Activated CD4-positive, alpha-beta T cell treated with anti-CD3 and anti-CD28 coated beads, Interleukin-2, amount 50 U/mL, for 16 hours (primary cell): ENCODE data around the gene NTMT1.
"Not testable (repeated sequence)": the region's sequence is repeated elsewhere in the genome, so short reads cannot be mapped to it uniquely, and the experiment has no call there.

Experiments
- DNase-seq: peaks from one replicate; pipeline ENCODE4 v3.0.0-alpha.2; 2020

The NTMT1 gene

DNA sequence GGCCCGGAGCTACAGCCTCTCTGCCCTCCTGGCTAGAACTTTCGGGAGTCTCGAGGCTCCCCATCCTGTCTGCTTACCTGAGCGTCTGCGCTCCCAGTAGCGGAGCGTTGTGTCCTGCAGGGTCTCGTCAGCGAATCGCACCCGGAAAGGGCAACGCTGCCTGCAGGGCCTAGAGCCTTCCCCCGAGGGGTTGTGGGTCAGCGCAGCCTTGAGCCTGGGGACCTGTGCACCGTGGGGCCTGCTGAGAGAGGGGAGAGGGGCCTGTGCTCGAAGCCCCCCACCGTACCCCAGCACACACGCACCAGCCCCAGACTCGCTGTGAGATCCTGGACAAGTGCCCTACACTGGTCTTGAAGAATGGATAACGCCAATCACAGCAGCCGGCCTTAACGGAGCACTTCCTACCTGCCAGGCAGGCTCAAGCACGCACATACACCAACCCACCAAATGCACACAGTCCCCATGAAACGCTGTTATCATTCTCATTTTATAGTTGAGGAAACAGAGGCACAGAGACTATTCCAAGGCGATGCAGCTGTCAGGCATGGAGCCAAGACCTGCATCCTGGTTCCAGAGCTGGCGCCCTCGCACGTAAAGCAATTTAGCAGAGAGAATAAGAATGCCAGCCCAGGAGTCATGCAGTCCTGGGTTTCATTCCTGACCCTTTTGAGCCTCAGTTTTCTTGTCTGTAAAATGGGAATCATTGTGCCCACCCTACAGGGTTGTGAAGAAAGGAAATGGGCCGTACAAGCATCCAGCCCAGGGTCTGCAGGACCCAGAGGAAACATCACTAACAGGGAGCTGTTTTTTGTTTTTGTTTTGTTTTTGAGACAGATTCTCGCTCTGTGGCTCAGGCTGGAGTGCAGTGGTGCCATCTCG lies 10.3 kb upstream of the NTMT1 start:
- no peak for DNase-seq

GRCh38 chr9:129617167-129617566 lies 8.8 kb upstream of the NTMT1 start:
- peak; percentile 21 for DNase-seq

GRCh38 chr9:129619787-129620668 lies 5.9 kb upstream of the NTMT1 start:
- no peak for DNase-seq

GRCh38 chr9:129620669-129621295 lies 5.2 kb upstream of the NTMT1 start, which contains the start of gene C9orf50:
Gene C9orf50, minus strand, starts transcription at chr9:129621101. Its CDS starts 527 bp downstream, at chr9:129620574.
- no peak for DNase-seq

- no peak for DNase-seq
Measured at GRCh38 chr9:129623331-129623730, 2.6 kb upstream of the NTMT1 start.

GRCh38 chr9:129624168-129624759 lies 1.7 kb upstream of the NTMT1 start:
- peak; percentile 71 for DNase-seq

GRCh38 chr9:129624947-129625346 lies 1.0 kb upstream of the NTMT1 start:
- peak; percentile 68 for DNase-seq

DNA sequence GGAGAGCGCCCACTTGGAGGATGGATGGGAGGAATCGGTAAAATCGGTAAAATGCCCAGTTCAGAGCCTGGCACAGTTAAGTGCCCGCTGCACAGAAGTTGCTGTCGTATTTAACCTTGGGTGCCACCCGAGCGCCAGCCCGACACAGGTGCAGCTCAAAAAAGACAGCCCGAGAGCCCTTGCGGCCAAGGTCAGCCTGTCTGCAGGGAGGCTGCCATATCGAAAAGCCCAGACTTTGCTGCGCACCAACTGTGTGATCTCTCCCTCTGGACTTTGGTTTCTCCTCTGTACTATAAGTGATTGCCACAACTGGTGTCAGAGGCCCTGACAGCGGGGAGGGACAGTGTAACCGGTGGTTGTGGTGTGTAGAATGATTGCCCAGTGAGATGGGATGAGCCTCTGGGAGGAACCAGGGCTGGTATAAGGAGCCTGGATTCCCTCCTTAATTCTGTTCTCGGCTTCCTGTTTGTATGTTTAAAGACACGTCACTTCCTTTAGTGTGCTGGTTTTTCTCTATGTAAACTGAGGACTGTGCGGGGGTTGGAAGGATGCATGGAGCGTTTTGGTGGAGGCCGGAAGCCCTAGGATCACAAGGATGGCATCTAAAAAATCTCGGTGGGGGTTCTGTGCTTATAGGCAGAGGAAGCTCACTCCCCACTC lies 792 bp downstream of the NTMT1 start:
- peak; percentile 46 for DNase-seq

GRCh38 chr9:129627556-129628440 lies 1.8 kb downstream of the NTMT1 start:
- no peak for DNase-seq

DNA sequence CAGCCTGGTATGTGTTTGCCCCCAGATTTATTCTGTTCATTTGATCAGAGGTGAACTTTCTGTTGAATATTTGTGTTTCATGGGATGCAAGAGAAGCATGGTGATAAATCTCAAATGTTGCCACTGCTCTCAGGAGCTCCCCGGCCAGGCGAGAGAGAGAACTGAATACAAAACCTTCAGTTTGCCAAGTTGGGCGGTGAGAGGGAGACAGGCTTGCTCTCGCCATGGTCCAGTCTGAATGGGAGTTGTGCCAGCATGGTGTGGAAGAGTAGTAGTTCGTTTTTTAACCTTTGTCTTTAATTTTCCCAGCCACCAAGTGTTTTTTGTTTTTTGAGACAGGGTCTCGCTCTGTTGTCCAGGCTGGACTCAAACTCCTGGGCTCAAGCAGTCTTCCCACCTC lies 2.7 kb downstream of the NTMT1 start:
- DNase-seq: no peak

- no peak for DNase-seq
Measured at GRCh38 chr9:129629251-129629820, 3.4 kb downstream of the NTMT1 start.

DNA sequence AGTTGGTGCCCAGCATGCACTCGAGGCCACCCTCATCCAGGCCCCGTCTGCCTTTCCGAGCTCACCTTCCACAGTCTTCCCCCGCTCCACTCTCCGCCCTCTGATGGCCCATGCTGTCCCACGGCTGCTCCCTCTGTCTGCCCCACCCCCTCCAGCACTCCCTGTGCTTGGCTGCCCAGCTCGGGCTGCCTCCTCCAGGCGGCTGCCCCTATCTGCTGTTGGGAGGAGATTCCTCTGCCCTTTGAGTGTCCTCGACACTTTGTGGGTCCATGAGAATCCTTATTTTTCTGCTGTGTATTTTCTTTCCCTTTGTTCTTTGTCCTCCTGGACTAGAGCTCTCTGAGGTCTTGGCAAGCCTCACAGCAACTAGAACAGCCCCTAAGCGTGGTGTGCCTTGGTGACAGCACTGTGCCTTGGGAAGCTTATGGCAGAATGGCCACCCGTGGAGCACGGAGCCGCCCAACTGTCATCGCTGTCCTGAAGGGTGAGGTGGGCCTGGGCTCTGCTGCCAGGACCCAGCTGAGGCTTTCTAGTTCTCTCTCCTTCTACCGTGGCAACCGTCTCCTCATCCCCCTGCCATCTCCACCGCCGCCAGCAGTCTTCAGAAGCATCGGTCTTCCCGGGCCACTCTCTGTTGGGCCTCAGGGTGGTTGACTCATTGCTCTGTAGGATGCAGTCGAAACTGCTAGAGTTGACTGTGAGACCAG lies 5.2 kb downstream of the NTMT1 start:
- DNase-seq: no peak

GRCh38 chr9:129631674-129632129 lies 5.7 kb downstream of the NTMT1 start:
- no peak for DNase-seq

- no peak for DNase-seq
Measured at GRCh38 chr9:129632460-129632859, 6.5 kb downstream of the NTMT1 start.

DNA sequence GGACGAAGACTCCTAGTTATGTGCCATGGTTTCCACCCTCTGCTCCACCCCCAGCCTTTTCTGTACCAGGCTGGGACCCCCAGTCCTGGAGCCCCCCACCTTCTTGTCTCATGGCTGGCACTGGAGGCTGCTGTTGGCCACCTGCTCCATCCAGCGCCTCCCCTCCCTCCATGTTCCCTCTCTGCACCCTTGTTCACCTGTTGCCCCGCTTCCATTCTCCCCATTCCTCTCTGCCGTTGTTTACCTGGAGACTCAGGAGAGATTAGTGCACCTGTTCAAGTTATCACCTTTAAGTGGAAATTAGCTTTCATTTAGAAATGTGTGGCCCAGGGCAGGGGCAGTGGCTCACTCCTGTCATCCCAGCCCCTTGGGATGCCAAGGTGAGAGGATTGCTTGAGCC lies 7.2 kb downstream of the NTMT1 start:
- no peak for DNase-seq

- no peak for DNase-seq
Measured at GRCh38 chr9:129633848-129634247, 7.9 kb downstream of the NTMT1 start.

DNA sequence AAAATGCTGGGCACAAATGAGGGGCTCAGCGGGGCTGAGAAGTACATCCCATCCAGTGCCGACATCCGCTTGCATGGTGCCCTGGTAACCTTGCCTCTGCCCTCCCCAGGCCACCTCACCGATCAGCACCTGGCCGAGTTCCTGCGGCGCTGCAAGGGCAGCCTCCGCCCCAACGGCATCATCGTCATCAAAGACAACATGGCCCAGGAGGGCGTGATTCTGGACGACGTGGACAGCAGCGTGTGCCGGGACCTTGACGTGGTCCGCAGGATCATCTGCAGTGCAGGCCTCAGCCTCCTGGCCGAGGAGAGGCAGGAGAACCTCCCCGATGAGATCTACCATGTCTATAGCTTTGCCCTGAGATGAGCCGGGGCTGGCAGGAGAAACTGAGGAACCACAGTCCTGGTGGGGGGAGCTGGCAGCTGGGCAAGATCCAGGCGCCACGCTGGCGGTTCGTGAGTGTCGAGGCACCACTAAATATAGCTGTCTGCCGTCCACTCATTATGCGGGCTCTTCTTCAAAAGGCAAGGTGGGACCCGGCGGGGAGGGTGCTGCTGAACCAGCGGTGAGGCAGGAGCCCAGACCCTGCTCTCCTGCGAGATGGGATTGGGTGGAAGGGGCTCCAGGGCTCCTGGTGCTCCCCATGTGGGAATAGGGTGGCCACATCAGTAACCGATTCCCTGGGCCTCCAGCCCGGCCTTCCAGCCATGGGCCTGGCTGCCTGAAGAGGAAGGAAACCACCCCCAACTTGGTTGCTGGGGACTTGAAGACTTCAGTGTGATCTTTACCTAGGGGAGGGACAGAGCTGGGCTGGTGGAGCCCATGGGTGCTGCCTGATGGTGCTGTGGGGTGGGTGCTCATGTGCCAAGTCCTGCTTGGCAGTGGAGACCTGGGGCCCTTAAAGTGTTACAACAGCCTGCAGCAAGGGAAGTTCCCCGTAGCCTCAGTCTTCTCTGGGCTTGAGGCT lies 9.4 kb downstream of the NTMT1 start:
- DNase-seq: no peak

- not testable (repeated sequence) for DNase-seq
Measured at GRCh38 chr9:129636343-129636742, 10.4 kb downstream of the NTMT1 start.

GRCh38 chr9:129637102-129637501 lies 11.1 kb downstream of the NTMT1 start:
- DNase-seq: no peak
